Activated CD4-positive, alpha-beta memory T cell treated with anti-CD3 and anti-CD28 coated beads for 36 hours (primary cell): Measurements from ENCODE around the gene STIMATE. TPM values are rescaled to one million over a fixed set of nuclear protein-coding genes. Genes with fewer than 3 reads are reported as not detected.
A peak's percentile ranks its signal among the peaks of the same experiment; 100 is the strongest.

Source experiments
- CTCF ChIA-PET: fragments of 350-600 bp; sonication (Branson Sonifier 250); formaldehyde crosslinking; loops from one replicate; lab custom pipeline; 2021; ENCODE audit warnings: antibody characterized with exemption, inconsistent platforms; lab: Charles Lee
- POLR2A ChIA-PET: fragments of 350-600 bp; sonication (Branson Sonifier 250); formaldehyde crosslinking; loops from one replicate; lab custom pipeline; 2021; ENCODE audit warnings: antibody characterized with exemption; lab: Charles Lee
- DNase-seq: peaks from one replicate; pipeline ENCODE4 v3.0.0-alpha.2; 2020
- H3K27ac Mint-ChIP-seq: one replicate; pipeline ENCODE4 v1.8.0; 2021; ENCODE audit warnings: mixed read lengths
- H3K27me3 Mint-ChIP-seq: one replicate; pipeline ENCODE4 v1.8.0; 2021; ENCODE audit warnings: mixed read lengths
- H3K36me3 Mint-ChIP-seq: one replicate; pipeline ENCODE4 v1.8.0; 2021; ENCODE audit warnings: mixed read lengths
- H3K4me1 Mint-ChIP-seq: one replicate; pipeline ENCODE4 v1.8.0; 2021; ENCODE audit warnings: low read depth, mixed read lengths
- H3K4me3 Mint-ChIP-seq: one replicate; pipeline ENCODE4 v1.8.0; 2021; ENCODE audit warnings: mild to moderate bottlenecking, mixed read lengths
- H3K9me3 Mint-ChIP-seq: one replicate; pipeline ENCODE4 v1.8.0; 2021; ENCODE audit warnings: mixed read lengths
- intact Hi-C: fragments of 100-400 bp; cut with micrococcal nuclease; formaldehyde crosslinking; loops from one replicate; pipeline ENCODE4 v1.15.1; 2023
- total RNA-seq, 2 experiments: library from RNA; stranded (reverse); gene quantifications; one replicate each; pipeline ENCODE4 v1.2.3, GENCODE V29; 2021

The STIMATE gene
- total RNA-seq, result 10 to 100 TPM; 13.0 to 18.3 TPM

DNA sequence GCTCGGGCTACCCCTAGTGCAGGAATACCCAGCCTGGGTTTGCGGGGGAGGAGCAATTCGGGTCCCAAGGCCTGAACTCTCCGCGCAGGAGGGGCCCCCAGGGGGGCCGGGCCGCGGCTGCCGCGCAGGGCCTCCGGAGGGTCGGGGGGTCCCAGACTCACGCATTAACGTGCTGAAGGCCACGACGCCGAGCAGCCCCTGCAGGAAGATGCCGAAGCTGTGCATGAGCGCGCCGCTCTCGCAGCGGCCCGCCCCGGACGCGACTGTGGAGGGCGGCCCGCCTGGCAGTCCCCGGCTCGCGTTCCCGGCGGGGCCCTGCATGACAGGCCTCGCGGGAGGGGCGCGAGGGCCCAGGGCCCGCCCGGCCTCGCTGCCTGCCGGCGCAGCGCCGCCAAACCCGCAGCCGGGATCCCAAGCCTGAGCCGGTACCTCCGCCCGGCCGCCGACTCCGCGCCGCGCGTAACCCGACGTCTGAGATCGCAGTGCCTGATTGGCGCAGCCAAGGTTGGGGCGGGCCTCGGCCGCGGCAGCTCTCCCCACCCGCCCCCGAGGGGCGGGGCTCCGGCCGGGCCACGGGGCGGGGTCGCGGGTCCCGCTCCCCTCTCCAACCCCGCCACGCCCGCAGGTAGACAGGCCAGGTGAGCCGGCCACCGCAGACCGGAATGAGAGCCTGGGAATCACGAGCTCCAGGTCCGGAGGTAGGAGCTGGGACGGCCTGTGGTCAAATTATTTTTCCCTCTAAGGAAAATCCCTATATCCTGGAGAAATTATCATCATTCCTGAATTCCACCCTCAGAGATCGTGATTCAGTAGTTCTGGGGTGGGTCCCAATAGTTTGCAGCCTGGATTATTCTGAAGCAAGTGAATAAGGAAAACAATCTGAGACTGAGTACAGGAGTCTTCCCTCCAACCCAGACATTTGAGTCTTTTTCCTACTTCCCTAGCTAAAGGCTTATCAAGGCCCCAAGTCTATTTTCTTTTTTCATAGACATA is at the start of gene STIMATE:
TSS of gene STIMATE (minus strand) at position 419 of the 993 bp plus-strand sequence. CDS start at position 321, 98 bp downstream.
- H3K27ac Mint-ChIP-seq, result peak within 1 kb of the TSS; percentile 61
- CTCF ChIA-PET, result interaction anchor here (0.7 to 2.0 kb wide), 4 partner anchors 18 to 205 kb away, joined by 3 to 4 read pairs (median 4); no protein-coding TSS in a partner anchor
- no peaks in the 10 kb centered on the region for H3K9me3 Mint-ChIP-seq
- DNase-seq, result peak; percentile 89
- no peaks in the 10 kb centered on the region for H3K27me3 Mint-ChIP-seq
- intact Hi-C loops, result loop anchor here (2.0 to 10.0 kb wide), 4 partner anchors 147 to 363 kb away; partner anchors contain the start of genes NT5DC2, TKT and UQCC5
- H3K4me1 Mint-ChIP-seq, result peaks cover 49% of the 10 kb centered on the region
- POLR2A ChIA-PET, result interaction anchor here (1.0 to 2.1 kb wide), 2 partner anchors 86 to 148 kb away, joined by 3 to 11 read pairs; partner anchors contain the start of gene SFMBT1
- no peaks in the 10 kb centered on the region for H3K36me3 Mint-ChIP-seq
- peak within 1 kb of the TSS; percentile 89 for H3K4me3 Mint-ChIP-seq

DNA sequence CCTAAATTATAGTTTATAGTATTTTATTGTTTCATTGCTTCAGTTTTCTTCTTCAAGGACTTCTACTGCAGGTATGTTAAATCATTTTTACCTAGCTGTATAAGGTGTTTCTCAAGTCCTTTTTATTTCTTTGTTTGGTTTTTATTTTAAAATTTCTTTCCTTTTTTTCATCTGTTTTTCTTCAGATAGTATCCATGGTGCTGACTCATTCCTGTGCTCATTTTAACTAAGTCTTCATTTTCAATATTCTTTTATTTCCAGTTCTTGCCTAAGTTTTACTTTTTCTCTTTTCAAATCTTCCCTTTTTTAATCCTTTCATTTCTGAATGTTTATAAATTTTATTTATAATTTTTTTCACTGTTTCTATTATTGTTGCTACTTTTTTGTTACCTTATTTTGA is 42.3 kb upstream of the STIMATE start:
- intact Hi-C loops, result no loop called here
- H3K36me3 Mint-ChIP-seq, result peaks cover 9% of the 10 kb centered on the region
- CTCF ChIA-PET, result interaction anchor here (0.6 to 0.7 kb wide), 2 partner anchors 10 to 182 kb away, joined by 3 read pairs; no protein-coding TSS in a partner anchor

GRCh38 chr3:52934630-52935530 is 37.5 kb upstream of the STIMATE start:
- DNase-seq, result peak; percentile 73
- Mint-ChIP-seq H3K27me3 (no peaks in the 10 kb centered on the region), H3K4me1 (peaks cover 10% of the 10 kb centered on the region), H3K9me3 (no peaks in the 10 kb centered on the region), H3K36me3 (peaks cover 8% of the 10 kb centered on the region), H3K27ac (no peak overlapping the region), H3K4me3 (no peak overlapping the region)
- intact Hi-C loops, result loop anchor here (1.0 to 2.0 kb wide), 5 partner anchors 42 to 192 kb away; no protein-coding TSS in a partner anchor
- CTCF ChIA-PET, result interaction anchor here (0.6 to 2.1 kb wide), 26 partner anchors 11 to 194 kb away, joined by 3 to 11 read pairs (median 4); partner anchors contain the start of genes SFMBT1 and STIMATE
- POLR2A ChIA-PET, result interaction anchor here (1.4 kb wide), 1 partner anchor 49 kb away, joined by 5 read pairs; no protein-coding TSS in a partner anchor

More for the DNA sequence above, 42.3 kb upstream of the STIMATE start:
- H3K27ac Mint-ChIP-seq, result no peak overlapping the region
- no peaks in the 10 kb centered on the region for H3K27me3 Mint-ChIP-seq
- POLR2A ChIA-PET, result no interaction called here
- H3K4me1 Mint-ChIP-seq, result peaks cover 8% of the 10 kb centered on the region
- no peak overlapping the region for H3K4me3 Mint-ChIP-seq
- DNase-seq, result no peak
- H3K9me3 Mint-ChIP-seq, result no peaks in the 10 kb centered on the region

DNA sequence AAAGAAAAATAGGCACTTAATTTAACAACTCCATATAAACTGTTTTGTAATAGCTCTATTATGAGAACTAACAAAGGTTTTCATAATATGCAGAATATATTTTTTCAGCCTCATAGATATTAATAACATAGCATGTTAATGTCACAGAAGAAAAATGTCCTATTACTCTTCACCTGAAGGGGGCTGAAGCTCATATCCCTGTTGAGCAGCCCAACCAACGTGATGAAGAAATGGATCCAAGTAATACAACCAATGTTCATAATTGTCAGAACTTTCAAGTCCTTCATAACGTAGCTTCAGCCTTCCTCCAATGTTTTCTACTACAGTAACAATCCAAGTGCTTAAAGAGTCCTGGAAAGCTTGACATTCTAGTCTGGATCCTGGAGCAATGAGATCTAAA is 34.5 kb upstream of the STIMATE start:
- POLR2A ChIA-PET, result no interaction called here
- intact Hi-C loops, result no loop called here
- Mint-ChIP-seq H3K36me3 (peaks cover 15% of the 10 kb centered on the region), H3K4me3 (no peak overlapping the region), H3K27ac (no peak overlapping the region), H3K4me1 (peaks cover 10% of the 10 kb centered on the region), H3K27me3 (no peaks in the 10 kb centered on the region), H3K9me3 (no peaks in the 10 kb centered on the region)
- CTCF ChIA-PET, result interaction anchor here (0.7 to 1.2 kb wide), 2 partner anchors 53 to 85 kb away, joined by 3 to 6 read pairs; no protein-coding TSS in a partner anchor
- DNase-seq, result no peak

DNA sequence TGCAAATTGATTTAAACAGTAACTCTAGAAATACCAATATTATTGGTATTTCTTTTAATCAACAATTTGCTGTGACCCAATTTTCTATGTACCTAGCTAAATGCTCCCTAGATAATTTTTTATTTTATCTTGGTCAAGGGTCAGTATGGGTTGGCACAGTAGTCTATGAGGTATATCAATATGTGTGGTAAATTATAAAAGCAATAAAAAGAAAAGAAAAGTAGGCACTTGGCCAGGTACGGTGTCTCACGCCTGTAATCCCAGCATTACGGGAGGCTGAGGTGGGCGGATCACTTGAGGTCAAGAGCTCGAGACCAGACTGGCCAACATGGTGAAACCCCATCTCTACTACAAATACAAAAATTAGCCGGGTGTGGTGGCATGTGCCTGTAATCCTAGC is 34.0 kb upstream of the STIMATE start:
- ChIA-PET POLR2A (no interaction called here), CTCF (interaction anchor here (0.7 to 1.7 kb wide), 4 partner anchors 53 to 85 kb away, joined by 3 to 6 read pairs (median 4); no protein-coding TSS in a partner anchor)
- no peak for DNase-seq
- H3K27me3 Mint-ChIP-seq, result no peaks in the 10 kb centered on the region
- peaks cover 15% of the 10 kb centered on the region for H3K36me3 Mint-ChIP-seq
- peaks cover 10% of the 10 kb centered on the region for H3K4me1 Mint-ChIP-seq
- intact Hi-C loops, result no loop called here
- no peaks in the 10 kb centered on the region for H3K9me3 Mint-ChIP-seq
- no peak overlapping the region for H3K27ac Mint-ChIP-seq
- H3K4me3 Mint-ChIP-seq, result no peak overlapping the region

GRCh38 chr3:52930748-52931147 is 33.4 kb upstream of the STIMATE start:
- intact Hi-C loops, result no loop called here
- CTCF ChIA-PET, result interaction anchor here (0.6 to 1.7 kb wide), 3 partner anchors 39 to 85 kb away, joined by 3 to 5 read pairs (median 3); no protein-coding TSS in a partner anchor
- Mint-ChIP-seq H3K27me3 (no peaks in the 10 kb centered on the region), H3K4me1 (peaks cover 13% of the 10 kb centered on the region), H3K4me3 (no peak overlapping the region), H3K9me3 (no peaks in the 10 kb centered on the region), H3K27ac (no peak overlapping the region), H3K36me3 (peaks cover 15% of the 10 kb centered on the region)
- no peak for DNase-seq
- POLR2A ChIA-PET, result no interaction called here

DNA sequence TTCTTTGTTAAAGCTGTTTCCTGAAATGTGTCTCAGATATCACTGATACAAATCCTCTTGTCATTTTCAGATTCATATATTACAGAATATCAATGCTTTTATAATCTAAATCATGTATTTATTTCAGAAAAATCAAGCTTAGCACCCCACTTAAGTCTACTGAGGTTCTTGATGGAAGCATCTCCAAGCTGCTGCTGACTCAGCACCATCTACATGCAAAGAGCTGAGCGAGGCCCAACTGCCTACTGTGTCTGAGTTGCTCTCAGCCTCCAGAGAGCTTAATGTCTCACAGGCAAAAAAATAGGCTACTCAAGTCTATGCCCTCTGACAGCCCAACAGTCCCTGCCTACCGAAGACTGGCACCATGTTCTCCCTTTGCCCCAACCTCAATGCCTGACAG is 29.2 kb upstream of the STIMATE start:
- Mint-ChIP-seq H3K27me3 (no peaks in the 10 kb centered on the region), H3K4me1 (peaks cover 9% of the 10 kb centered on the region), H3K9me3 (no peaks in the 10 kb centered on the region), H3K4me3 (no peak overlapping the region), H3K27ac (no peak overlapping the region), H3K36me3 (peaks cover 29% of the 10 kb centered on the region)
- intact Hi-C loops, result no loop called here
- CTCF ChIA-PET, result no interaction called here
- POLR2A ChIA-PET, result no interaction called here
- no peak for DNase-seq

DNA sequence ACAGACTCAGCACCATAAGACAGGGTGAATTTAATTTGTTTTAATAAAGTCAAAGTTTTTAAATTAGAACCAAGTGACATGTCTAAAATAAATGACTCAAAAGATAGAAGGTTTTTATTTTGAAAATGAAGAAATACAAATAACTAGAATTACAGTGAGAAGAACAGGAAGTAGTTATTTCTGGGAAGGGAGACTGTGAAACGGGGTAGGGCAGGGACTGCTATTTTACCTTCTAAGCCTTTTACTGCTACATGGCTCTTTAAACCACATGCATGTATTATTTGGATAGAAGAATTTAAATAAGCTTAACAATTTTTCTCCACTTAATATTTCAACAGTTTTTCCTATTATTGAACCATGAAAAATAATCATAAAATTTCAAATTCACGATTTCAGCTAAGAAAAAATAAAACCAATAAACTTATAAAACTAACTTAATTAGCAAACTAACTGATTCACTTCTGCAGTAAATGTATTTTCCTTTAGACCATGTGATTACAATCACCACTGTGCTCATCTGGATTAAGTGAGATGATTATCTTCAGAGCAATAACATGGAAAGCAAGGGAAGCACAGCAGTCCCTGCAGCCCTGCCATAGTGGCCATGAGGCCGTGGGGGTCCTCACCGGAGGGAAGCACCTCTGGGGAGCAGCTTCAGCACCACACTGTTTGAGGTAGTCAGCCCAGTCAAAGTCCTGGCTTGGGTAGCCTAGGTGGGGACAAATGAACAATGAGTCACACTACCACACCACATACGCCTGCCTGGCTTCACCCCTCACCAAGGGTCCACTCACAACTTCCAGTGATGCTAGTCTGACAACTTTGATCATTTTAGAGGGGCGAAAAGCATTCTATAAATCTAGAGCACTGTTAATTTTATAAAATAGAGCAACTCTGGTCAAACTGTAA is 28.3 kb upstream of the STIMATE start:
- ChIA-PET CTCF (no interaction called here), POLR2A (no interaction called here)
- intact Hi-C loops, result no loop called here
- H3K36me3 Mint-ChIP-seq, result peaks cover 27% of the 10 kb centered on the region
- H3K4me1 Mint-ChIP-seq, result peaks cover 9% of the 10 kb centered on the region
- no peaks in the 10 kb centered on the region for H3K27me3 Mint-ChIP-seq
- H3K27ac Mint-ChIP-seq, result peak overlapping the region; percentile 42
- no peak for DNase-seq
- H3K9me3 Mint-ChIP-seq, result no peaks in the 10 kb centered on the region
- H3K4me3 Mint-ChIP-seq, result no peak overlapping the region

DNA sequence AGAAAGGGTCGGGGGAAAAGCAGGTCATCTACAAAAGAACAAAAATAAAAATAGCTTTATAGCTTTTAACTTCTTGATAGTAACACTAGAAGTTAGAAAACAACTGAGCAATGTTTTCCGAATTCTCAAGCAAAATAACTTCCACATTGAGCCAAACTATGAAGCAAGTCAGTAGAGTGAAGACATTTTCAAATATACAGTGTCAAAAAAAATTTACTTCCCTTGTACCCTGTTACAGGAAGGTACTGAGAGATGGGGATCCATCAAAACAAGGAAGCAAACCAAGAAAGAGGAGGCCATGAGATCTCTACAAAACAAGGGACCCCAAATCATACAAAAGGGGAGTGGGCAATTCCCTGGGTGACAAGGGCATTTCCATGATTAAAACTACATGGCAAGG is 26.6 kb upstream of the STIMATE start:
- intact Hi-C loops, result no loop called here
- no peak overlapping the region for H3K4me3 Mint-ChIP-seq
- ChIA-PET POLR2A (no interaction called here), CTCF (no interaction called here)
- peaks cover 9% of the 10 kb centered on the region for H3K4me1 Mint-ChIP-seq
- H3K27ac Mint-ChIP-seq, result no peak overlapping the region
- peaks cover 26% of the 10 kb centered on the region for H3K36me3 Mint-ChIP-seq
- no peaks in the 10 kb centered on the region for H3K27me3 Mint-ChIP-seq
- no peak for DNase-seq
- H3K9me3 Mint-ChIP-seq, result no peaks in the 10 kb centered on the region

GRCh38 chr3:52920841-52921240 is 23.5 kb upstream of the STIMATE start:
- no peaks in the 10 kb centered on the region for H3K27me3 Mint-ChIP-seq
- ChIA-PET CTCF (interaction anchor here (0.6 to 2.1 kb wide), 2 partner anchors 14 to 15 kb away, joined by 4 to 5 read pairs; no protein-coding TSS in a partner anchor), POLR2A (no interaction called here)
- no peak overlapping the region for H3K4me3 Mint-ChIP-seq
- H3K4me1 Mint-ChIP-seq, result peaks cover 6% of the 10 kb centered on the region
- peaks cover 27% of the 10 kb centered on the region for H3K36me3 Mint-ChIP-seq
- no peaks in the 10 kb centered on the region for H3K9me3 Mint-ChIP-seq
- intact Hi-C loops, result no loop called here
- H3K27ac Mint-ChIP-seq, result no peak overlapping the region
- no peak for DNase-seq
